ACC112 (cell line): Measurements from ENCODE around the gene MGAT5.

Experiments
- H2AFZ ChIP-seq: fragments of 200-600 bp; sonication (generic); one replicate; pipeline ENCODE4 v1.6.0; 2017; ENCODE audit warnings: antibody characterized with exemption, low read length; ENCODE audit not compliant: unreplicated experiment
- H3K27ac ChIP-seq: fragments of 200-600 bp; sonication (generic); 2 replicates; pipeline ENCODE4 v1.5.1; 2014; ENCODE audit warnings: low read depth, mild to moderate bottlenecking, antibody characterized with exemption, low read length, moderate library complexity
- H3K27me3 ChIP-seq: fragments of 200-600 bp; sonication (generic); 2 replicates; pipeline ENCODE4 v1.6.1; 2014; ENCODE audit warnings: mild to moderate bottlenecking, antibody characterized with exemption, low read length, moderate library complexity, mixed read lengths; ENCODE audit not compliant: insufficient read depth
- H3K36me3 ChIP-seq: fragments of 200-600 bp; sonication (generic); 2 replicates; pipeline ENCODE4 v1.6.1; 2016; ENCODE audit warnings: mild to moderate bottlenecking, antibody characterized with exemption, low read length, moderate library complexity, mixed read lengths; ENCODE audit not compliant: insufficient read depth
- H3K4me1 ChIP-seq: fragments of 200-600 bp; sonication (generic); one replicate; pipeline ENCODE4 v1.6.1; 2016; ENCODE audit warnings: low read length, mixed read lengths; ENCODE audit not compliant: insufficient read depth, unreplicated experiment, control insufficient read depth
- H3K4me3 ChIP-seq: fragments of 200-600 bp; sonication (generic); 2 replicates; pipeline ENCODE4 v1.5.1; 2014; ENCODE audit warnings: mild to moderate bottlenecking, low read depth, low read length
- H3K79me2 ChIP-seq: fragments of 200-600 bp; sonication (generic); one replicate; pipeline ENCODE4 v1.6.0; 2016; ENCODE audit warnings: low read length; ENCODE audit not compliant: control insufficient read depth, unreplicated experiment, insufficient read depth

Gene MGAT5

GRCh38 chr2:134432435-134432883 is 178.6 kb downstream of the MGAT5 start:
- H3K79me2 ChIP-seq: no peaks in the 10 kb centered on the region
- no peaks in the 10 kb centered on the region for H3K36me3 ChIP-seq
- H3K27ac ChIP-seq: no peak overlapping the region

DNA sequence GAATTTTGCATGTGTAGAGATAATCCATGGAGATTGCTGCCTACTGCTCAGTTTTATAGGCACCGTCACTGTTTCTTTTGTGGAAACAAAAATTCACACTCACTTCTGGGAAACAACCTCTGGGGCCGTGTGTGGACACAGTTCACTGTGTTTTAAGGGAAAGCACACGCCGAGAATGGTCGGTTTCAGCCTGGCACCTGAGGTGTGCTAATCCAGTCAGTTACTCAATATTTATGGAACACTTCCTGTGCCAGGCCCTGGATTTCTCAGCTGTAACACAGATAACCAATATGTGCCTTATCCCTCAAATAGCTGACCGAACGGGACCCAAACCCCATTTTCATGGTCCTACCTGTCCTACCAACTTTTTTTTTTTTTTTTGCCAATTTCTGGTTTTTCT is 179.6 kb downstream of the MGAT5 start:
- Histone ChIP-seq H2AFZ (no peak overlapping the region), H3K4me3 (no peak overlapping the region), H3K27me3 (no peaks in the 10 kb centered on the region), H3K27ac (no peak overlapping the region), H3K4me1 (peaks cover 13% of the 10 kb centered on the region), H3K79me2 (no peaks in the 10 kb centered on the region), H3K36me3 (no peaks in the 10 kb centered on the region)

More at GRCh38 chr2:134432435-134432883, 178.6 kb downstream of the MGAT5 start:
- Histone ChIP-seq H3K4me1 (peaks cover 13% of the 10 kb centered on the region), H3K4me3 (no peak overlapping the region), H2AFZ (no peak overlapping the region), H3K27me3 (no peaks in the 10 kb centered on the region)

DNA sequence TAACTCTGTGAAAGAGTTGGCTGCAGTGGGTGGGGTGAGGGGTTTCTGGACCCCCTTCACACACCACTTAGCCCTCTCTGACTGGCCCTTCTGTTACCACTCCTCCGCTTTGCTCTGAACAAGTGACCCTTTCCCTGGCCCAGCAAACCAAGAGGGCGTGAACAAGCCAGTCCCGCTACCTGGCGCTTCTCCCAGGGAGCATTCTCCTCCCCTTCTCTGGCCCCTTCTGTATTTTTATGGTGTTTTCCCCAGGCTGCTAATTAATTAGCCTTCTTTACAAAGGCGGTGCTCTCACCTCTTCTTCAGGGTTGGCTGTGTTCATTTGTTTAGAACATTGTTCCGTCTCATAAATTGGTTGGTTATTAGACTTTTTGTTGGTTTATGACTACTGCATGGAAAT is 180.1 kb downstream of the MGAT5 start:
- Histone ChIP-seq H3K79me2 (no peaks in the 10 kb centered on the region), H3K36me3 (no peaks in the 10 kb centered on the region), H3K4me1 (peaks cover 13% of the 10 kb centered on the region), H3K27me3 (no peaks in the 10 kb centered on the region), H3K4me3 (no peak overlapping the region), H2AFZ (no peak overlapping the region), H3K27ac (no peak overlapping the region)

DNA sequence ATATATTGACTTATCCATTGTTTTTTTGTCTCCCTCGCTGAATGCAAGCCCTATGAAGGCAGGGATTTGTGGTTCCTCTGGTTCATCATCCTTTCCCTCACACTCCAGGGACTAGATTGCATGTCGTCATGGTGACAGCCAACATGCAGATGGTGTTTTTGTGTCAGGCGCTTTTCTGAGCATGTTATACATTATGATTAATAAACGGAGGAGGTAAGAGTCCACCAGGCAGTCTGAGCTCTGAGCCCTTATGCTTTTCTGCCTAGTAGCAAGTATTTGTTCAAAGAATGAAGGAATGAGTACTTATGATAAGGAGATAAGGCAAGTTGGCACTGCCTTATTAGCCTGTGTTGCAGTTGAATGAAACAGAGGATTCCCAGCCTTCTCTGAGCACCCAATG is 181.6 kb downstream of the MGAT5 start:
- Histone ChIP-seq H2AFZ (no peak overlapping the region), H3K36me3 (no peaks in the 10 kb centered on the region), H3K79me2 (no peaks in the 10 kb centered on the region), H3K27me3 (no peaks in the 10 kb centered on the region), H3K27ac (no peak overlapping the region), H3K4me1 (peaks cover 13% of the 10 kb centered on the region), H3K4me3 (no peak overlapping the region)

- H3K27me3 ChIP-seq: no peaks in the 10 kb centered on the region
- H3K36me3 ChIP-seq: no peaks in the 10 kb centered on the region
- no peak overlapping the region for H2AFZ ChIP-seq
- no peak overlapping the region for H3K27ac ChIP-seq
- peaks cover 13% of the 10 kb centered on the region for H3K4me1 ChIP-seq
- no peaks in the 10 kb centered on the region for H3K79me2 ChIP-seq
- H3K4me3 ChIP-seq: no peak overlapping the region
These were observed 182.1 kb downstream of the MGAT5 start for GRCh38 chr2:134435936-134436335.

DNA sequence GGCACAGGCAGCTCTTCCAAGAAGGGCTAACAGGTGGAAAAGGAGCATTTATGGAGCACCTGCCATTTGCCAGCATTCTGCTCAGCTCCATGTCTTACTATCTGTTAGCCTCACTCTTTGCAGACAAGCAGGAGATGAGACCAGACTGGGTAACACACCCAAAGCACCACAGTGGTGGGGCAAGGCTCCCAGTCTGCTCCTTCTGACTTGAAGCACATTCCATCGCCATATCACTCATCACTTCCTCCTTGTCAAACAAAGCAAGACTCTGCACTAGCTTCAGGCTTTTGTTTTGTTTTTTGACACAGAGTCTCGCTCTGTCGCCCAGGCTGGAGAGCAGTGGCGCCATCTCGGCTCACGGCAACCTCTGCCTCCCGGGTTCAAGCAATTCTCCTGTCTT is 182.8 kb downstream of the MGAT5 start:
- Histone ChIP-seq H3K79me2 (no peaks in the 10 kb centered on the region), H2AFZ (no peak overlapping the region), H3K27me3 (no peaks in the 10 kb centered on the region), H3K4me1 (peaks cover 11% of the 10 kb centered on the region), H3K4me3 (no peak overlapping the region), H3K27ac (no peak overlapping the region), H3K36me3 (no peaks in the 10 kb centered on the region)

DNA sequence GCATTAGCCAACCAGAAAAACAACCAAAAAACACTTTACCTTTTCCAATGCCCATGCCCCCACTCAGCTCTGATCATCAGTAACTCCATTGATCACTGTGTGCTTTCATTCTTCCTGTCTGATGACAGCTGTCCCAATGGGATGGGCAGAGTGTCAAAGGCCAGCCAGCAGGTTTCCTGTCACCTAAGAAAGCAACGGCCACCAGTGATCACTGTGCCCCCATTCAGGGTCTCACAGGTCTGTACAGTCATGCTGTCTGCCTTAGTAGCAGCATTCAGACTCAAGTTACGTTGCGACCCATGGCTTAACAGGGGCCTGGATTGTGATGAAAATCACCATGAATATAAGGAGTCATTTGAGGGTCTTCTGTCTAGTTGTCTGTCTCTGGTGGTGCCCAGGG is 184.5 kb downstream of the MGAT5 start:
- H3K4me1 ChIP-seq: no peaks in the 10 kb centered on the region
- no peaks in the 10 kb centered on the region for H3K36me3 ChIP-seq
- no peaks in the 10 kb centered on the region for H3K79me2 ChIP-seq
- H3K27me3 ChIP-seq: no peaks in the 10 kb centered on the region
- H3K4me3 ChIP-seq: no peak overlapping the region
- H2AFZ ChIP-seq: no peak overlapping the region
- H3K27ac ChIP-seq: no peak overlapping the region

DNA sequence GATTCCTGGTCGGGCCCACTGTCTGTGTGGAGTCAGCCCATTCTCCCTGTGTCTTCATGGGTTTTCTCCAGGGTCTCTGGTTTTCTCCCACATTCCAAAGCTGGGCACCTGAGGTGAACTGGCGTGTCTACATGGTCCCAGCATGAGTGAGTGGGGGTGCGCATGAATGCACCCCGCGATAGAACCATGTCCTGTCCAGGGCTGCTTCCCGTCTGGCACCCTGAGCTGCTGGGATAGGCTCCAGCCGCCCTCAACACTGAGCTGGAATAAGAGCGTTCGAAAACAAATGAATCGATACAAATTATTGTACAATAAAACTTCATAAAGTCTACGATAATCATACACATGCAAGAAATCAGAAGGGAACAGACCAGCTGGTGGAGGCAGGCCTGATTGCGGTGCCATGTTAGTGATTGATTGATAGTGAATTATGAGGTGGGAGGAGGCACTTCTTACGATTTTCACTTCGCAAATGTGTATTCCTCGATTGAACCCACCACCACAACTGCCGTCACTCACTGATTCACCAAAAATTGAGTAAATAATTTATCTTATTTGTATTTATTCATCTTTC is 186.6 kb downstream of the MGAT5 start:
- H3K79me2 ChIP-seq: no peaks in the 10 kb centered on the region
- H3K27ac ChIP-seq: no peak overlapping the region
- H3K4me1 ChIP-seq: peaks cover 2% of the 10 kb centered on the region
- H3K36me3 ChIP-seq: no peaks in the 10 kb centered on the region
- H2AFZ ChIP-seq: no peak overlapping the region
- no peak overlapping the region for H3K4me3 ChIP-seq
- H3K27me3 ChIP-seq: no peaks in the 10 kb centered on the region

GRCh38 chr2:134441153-134441863 is 187.4 kb downstream of the MGAT5 start:
- no peaks in the 10 kb centered on the region for H3K27me3 ChIP-seq

DNA sequence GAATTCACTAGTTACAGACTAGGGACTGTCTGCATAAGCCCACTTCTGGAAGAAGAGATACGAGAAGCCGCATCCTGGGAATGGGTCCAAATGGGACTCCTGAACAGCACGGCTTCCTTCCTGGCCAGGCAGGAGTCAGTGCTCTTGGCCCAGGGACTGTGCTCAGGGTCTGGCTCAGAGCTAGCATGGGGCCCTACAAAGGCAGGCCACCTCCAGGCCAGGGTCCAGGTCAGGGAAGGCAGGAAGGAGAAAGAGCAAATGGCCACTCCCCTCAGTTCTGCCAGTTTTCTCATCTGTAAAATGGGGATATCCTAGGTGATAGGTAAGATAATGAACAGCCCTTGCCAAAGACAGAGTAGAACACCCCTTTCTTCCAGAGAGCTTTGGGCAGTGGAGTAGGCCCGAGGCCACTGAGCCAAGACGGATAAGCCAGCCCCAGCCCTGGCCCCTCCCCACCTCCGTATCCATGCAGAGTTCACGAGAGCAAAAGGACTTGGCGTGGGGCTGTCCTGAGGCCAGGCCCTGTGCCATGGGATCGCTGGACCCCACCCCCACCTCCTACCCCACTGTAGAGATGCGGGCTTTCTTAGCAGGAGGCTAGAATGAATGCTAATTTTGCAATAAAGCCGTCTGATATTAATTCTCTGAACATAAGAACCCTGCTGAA is 190.1 kb downstream of the MGAT5 start:
- H3K4me1 ChIP-seq: peaks cover 17% of the 10 kb centered on the region
- no peak overlapping the region for H3K27ac ChIP-seq
- H3K36me3 ChIP-seq: no peaks in the 10 kb centered on the region
- H2AFZ ChIP-seq: no peak overlapping the region
- no peaks in the 10 kb centered on the region for H3K27me3 ChIP-seq
- no peaks in the 10 kb centered on the region for H3K79me2 ChIP-seq
- no peak overlapping the region for H3K4me3 ChIP-seq

More at GRCh38 chr2:134441153-134441863, 187.4 kb downstream of the MGAT5 start:
- H3K79me2 ChIP-seq: no peaks in the 10 kb centered on the region
- no peak overlapping the region for H3K4me3 ChIP-seq
- no peak overlapping the region for H2AFZ ChIP-seq
- H3K4me1 ChIP-seq: peaks cover 11% of the 10 kb centered on the region
- H3K27ac ChIP-seq: no peak overlapping the region
- no peaks in the 10 kb centered on the region for H3K36me3 ChIP-seq

- Histone ChIP-seq H3K4me1 (peaks cover 17% of the 10 kb centered on the region), H2AFZ (no peak overlapping the region), H3K27ac (no peak overlapping the region), H3K4me3 (no peak overlapping the region), H3K36me3 (no peaks in the 10 kb centered on the region), H3K79me2 (no peaks in the 10 kb centered on the region), H3K27me3 (no peaks in the 10 kb centered on the region)
These were observed 191.2 kb downstream of the MGAT5 start for GRCh38 chr2:134445116-134445515.
